ENCODE data around the gene YWHAQ.
A peak's percentile ranks its signal among the peaks of the same experiment; 100 is the strongest.
"Not testable (repeated sequence)": the region's sequence is repeated elsewhere in the genome, so short reads cannot be mapped to it uniquely, and the experiment has no call there.

Gene YWHAQ

GRCh38 chr2:9599430-9599829, 31.4 kb downstream of the YWHAQ start:
- no peak for TF ChIP-seq EZH2 (IDR thresholded peaks at IDR 0.05)
- TF ChIP-seq FOXP2 (optimal IDR thresholded peaks at IDR 0.05; ENCODE audit: control extremely low read depth, extremely low read length, insufficient read depth): no peak
- TF ChIP-seq POLR2AphosphoS5 (IDR thresholded peaks at IDR 0.05; ENCODE audit: borderline replicate concordance, low read depth, low read length): no peak
- no peak for DNase-seq (ENCODE audit: low read depth, low spot score)
- Histone ChIP-seq H3K27ac (no peak overlapping the region), H3K9ac (ENCODE audit: insufficient read length) (no peak overlapping the region), H3K9me3 (ENCODE audit: low read depth, low read length) (peaks cover 7% of the 10 kb centered on the region), H3K4me3 (no peak overlapping the region), H3K36me3 (ENCODE audit: insufficient read depth, low read length) (peaks cover 63% of the 10 kb centered on the region)

- DNase-seq (ENCODE audit: low read depth, low spot score): no peak
- Histone ChIP-seq H3K4me3 (no peak overlapping the region), H3K9me3 (ENCODE audit: low read depth, low read length) (peaks cover 7% of the 10 kb centered on the region), H3K9ac (ENCODE audit: insufficient read length) (no peak overlapping the region), H3K36me3 (ENCODE audit: insufficient read depth, low read length) (peaks cover 50% of the 10 kb centered on the region), H3K27ac (no peak overlapping the region)
- TF ChIP-seq EZH2 (IDR thresholded peaks at IDR 0.05) (no peak), FOXP2 (optimal IDR thresholded peaks at IDR 0.05; ENCODE audit: control extremely low read depth, extremely low read length, insufficient read depth) (no peak), POLR2AphosphoS5 (IDR thresholded peaks at IDR 0.05; ENCODE audit: borderline replicate concordance, low read depth, low read length) (no peak)
Measured at GRCh38 chr2:9596621-9597311, 34.0 kb downstream of the YWHAQ start.

- TF ChIP-seq EZH2 (IDR thresholded peaks at IDR 0.05): no peak
- no peak overlapping the region for H3K9ac ChIP-seq (ENCODE audit: insufficient read length)
- H3K27ac ChIP-seq: 0 out of 2 replicates have a peak overlapping the region, but pooled peaks have one; percentile 40
- H3K9me3 ChIP-seq (ENCODE audit: low read depth, low read length): peaks cover 7% of the 10 kb centered on the region
- H3K4me3 ChIP-seq: no peak overlapping the region
- H3K36me3 ChIP-seq (ENCODE audit: insufficient read depth, low read length): peaks cover 51% of the 10 kb centered on the region
- no peak for DNase-seq (ENCODE audit: low read depth, low spot score)
Measured at GRCh38 chr2:9595746-9596145, 35.1 kb downstream of the YWHAQ start.

GRCh38 chr2:9595256-9595655, 35.5 kb downstream of the YWHAQ start:
- H3K9ac ChIP-seq (ENCODE audit: insufficient read length); H3K9me3 ChIP-seq (ENCODE audit: low read depth, low read length); DNase-seq (ENCODE audit: low read depth, low spot score); H3K4me3 ChIP-seq; H3K27ac ChIP-seq: not testable (repeated sequence)
- peaks cover 51% of the 10 kb centered on the region for H3K36me3 ChIP-seq (ENCODE audit: insufficient read depth, low read length)

GRCh38 chr2:9594366-9595054, 36.3 kb downstream of the YWHAQ start:
- H3K36me3 ChIP-seq (ENCODE audit: insufficient read depth, low read length): peaks cover 51% of the 10 kb centered on the region
- DNase-seq (ENCODE audit: low read depth, low spot score): no peak
- H3K27ac ChIP-seq: peak overlapping the region; percentile 52; the same call in 1 of the 2 replicates
- TF ChIP-seq EZH2 (IDR thresholded peaks at IDR 0.05): no peak
- H3K4me3 ChIP-seq: no peak overlapping the region
- H3K9me3 ChIP-seq (ENCODE audit: low read depth, low read length): no peaks in the 10 kb centered on the region
- no peak overlapping the region for H3K9ac ChIP-seq (ENCODE audit: insufficient read length)

- H3K4me3 ChIP-seq: no peak overlapping the region
- DNase-seq (ENCODE audit: low read depth, low spot score): no peak
- no peaks in the 10 kb centered on the region for H3K9me3 ChIP-seq (ENCODE audit: low read depth, low read length)
- H3K9ac ChIP-seq (ENCODE audit: insufficient read length): no peak overlapping the region
- H3K27ac ChIP-seq: no peak overlapping the region; the same call in 1 of the 2 replicates
- H3K36me3 ChIP-seq (ENCODE audit: insufficient read depth, low read length): peaks cover 51% of the 10 kb centered on the region
- TF ChIP-seq EZH2 (IDR thresholded peaks at IDR 0.05) (no peak), POLR2AphosphoS5 (IDR thresholded peaks at IDR 0.05; ENCODE audit: borderline replicate concordance, low read depth, low read length) (no peak), FOXP2 (optimal IDR thresholded peaks at IDR 0.05; ENCODE audit: control extremely low read depth, extremely low read length, insufficient read depth) (no peak)
Measured at GRCh38 chr2:9593925-9594324, 36.9 kb downstream of the YWHAQ start.

GRCh38 chr2:9592699-9593098, 38.1 kb downstream of the YWHAQ start:
- DNase-seq (ENCODE audit: low read depth, low spot score): no peak
- H3K27ac ChIP-seq: 0 out of 2 replicates have a peak overlapping the region, but pooled peaks have one; percentile 18
- no peak overlapping the region for H3K9ac ChIP-seq (ENCODE audit: insufficient read length)
- H3K9me3 ChIP-seq (ENCODE audit: low read depth, low read length): no peaks in the 10 kb centered on the region
- H3K36me3 ChIP-seq (ENCODE audit: insufficient read depth, low read length): peaks cover 54% of the 10 kb centered on the region
- H3K4me3 ChIP-seq: no peak overlapping the region
- no peak for TF ChIP-seq EZH2 (IDR thresholded peaks at IDR 0.05)
- TF ChIP-seq FOXP2 (optimal IDR thresholded peaks at IDR 0.05; ENCODE audit: control extremely low read depth, extremely low read length, insufficient read depth): no peak
- no peak for TF ChIP-seq POLR2AphosphoS5 (IDR thresholded peaks at IDR 0.05; ENCODE audit: borderline replicate concordance, low read depth, low read length)

- Histone ChIP-seq H3K4me3 (no peak overlapping the region), H3K36me3 (ENCODE audit: insufficient read depth, low read length) (peaks cover 74% of the 10 kb centered on the region), H3K9ac (ENCODE audit: insufficient read length) (no peak overlapping the region), H3K27ac (no peak overlapping the region), H3K9me3 (ENCODE audit: low read depth, low read length) (no peaks in the 10 kb centered on the region)
- TF ChIP-seq POLR2AphosphoS5 (IDR thresholded peaks at IDR 0.05; ENCODE audit: borderline replicate concordance, low read depth, low read length) (no peak), EZH2 (IDR thresholded peaks at IDR 0.05) (no peak), FOXP2 (optimal IDR thresholded peaks at IDR 0.05; ENCODE audit: control extremely low read depth, extremely low read length, insufficient read depth) (no peak)
- DNase-seq (ENCODE audit: low read depth, low spot score): no peak
Measured at GRCh38 chr2:9590641-9591040, 40.2 kb downstream of the YWHAQ start.

- H3K36me3 ChIP-seq (ENCODE audit: insufficient read depth, low read length): peaks cover 81% of the 10 kb centered on the region
- no peak overlapping the region for H3K9ac ChIP-seq (ENCODE audit: insufficient read length)
- H3K4me3 ChIP-seq: no peak overlapping the region
- no peak overlapping the region for H3K27ac ChIP-seq
- DNase-seq (ENCODE audit: low read depth, low spot score): no peak
- no peaks in the 10 kb centered on the region for H3K9me3 ChIP-seq (ENCODE audit: low read depth, low read length)
- TF ChIP-seq EZH2 (IDR thresholded peaks at IDR 0.05): no peak
- no peak for TF ChIP-seq FOXP2 (optimal IDR thresholded peaks at IDR 0.05; ENCODE audit: control extremely low read depth, extremely low read length, insufficient read depth)
- TF ChIP-seq POLR2AphosphoS5 (IDR thresholded peaks at IDR 0.05; ENCODE audit: borderline replicate concordance, low read depth, low read length): no peak
Measured at GRCh38 chr2:9586465-9586864, 44.3 kb downstream of the YWHAQ start.

Data from SK-N-MC (cell line).